Pulmonary artery endothelial cell (primary cell): ENCODE results near the gene IL17B. TPM values are rescaled to one million over a fixed set of nuclear protein-coding genes. Genes with fewer than 3 reads are reported as not detected.

ENCODE experiments used
- DNase-seq: peaks from one replicate; pipeline ENCODE4 v3.0.0-alpha.2; 2011; ENCODE audit warnings: low read depth, low spot score
- total RNA-seq: library from RNA; depleted of rRNA; stranded (reverse); fragments of >200 nt; gene quantifications from 2 replicates; pipeline ENCODE4 v1.2.3, GENCODE V29; 2014

The IL17B gene, protein sequence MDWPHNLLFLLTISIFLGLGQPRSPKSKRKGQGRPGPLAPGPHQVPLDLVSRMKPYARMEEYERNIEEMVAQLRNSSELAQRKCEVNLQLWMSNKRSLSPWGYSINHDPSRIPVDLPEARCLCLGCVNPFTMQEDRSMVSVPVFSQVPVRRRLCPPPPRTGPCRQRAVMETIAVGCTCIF
- not detected in 2 replicates for total RNA-seq

DNA sequence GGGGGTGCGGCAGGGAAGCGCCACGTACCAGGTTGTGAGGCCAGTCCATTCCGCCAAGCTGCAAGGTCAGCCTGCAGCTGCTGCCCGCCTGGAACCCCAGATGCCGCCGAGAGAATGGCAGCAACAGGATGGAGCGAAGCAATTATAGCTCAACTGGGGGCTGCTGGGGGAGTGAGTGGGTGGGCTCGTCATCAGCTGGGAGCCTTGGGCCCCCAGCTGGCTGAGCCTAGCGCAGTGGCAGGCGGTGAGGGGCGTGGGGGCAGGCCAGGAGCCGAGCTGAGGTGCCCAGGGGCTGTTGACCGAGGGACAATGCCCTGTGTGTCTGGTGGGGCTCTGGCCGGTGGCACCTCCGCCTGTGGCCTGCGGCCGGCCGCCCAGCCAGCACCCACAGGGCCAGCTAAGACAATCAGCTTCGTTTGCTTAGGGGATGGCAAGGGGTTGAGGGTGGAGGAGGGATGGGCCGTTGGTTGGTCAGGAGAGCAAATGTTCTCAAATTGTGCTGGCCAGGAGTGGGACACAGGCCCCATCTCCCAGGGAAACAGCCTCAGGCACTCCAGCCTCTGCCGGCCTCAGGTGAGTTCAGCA lies at the start of gene IL17B:
IL17B (minus strand) TSS at position 116 of the 585 bp plus-strand sequence; CDS start at position 49, 67 bp downstream.
- no peak for DNase-seq

- DNase-seq = no peak
These were observed 48.9 kb upstream of the IL17B start for GRCh38 chr5:149428032-149428431.

DNA sequence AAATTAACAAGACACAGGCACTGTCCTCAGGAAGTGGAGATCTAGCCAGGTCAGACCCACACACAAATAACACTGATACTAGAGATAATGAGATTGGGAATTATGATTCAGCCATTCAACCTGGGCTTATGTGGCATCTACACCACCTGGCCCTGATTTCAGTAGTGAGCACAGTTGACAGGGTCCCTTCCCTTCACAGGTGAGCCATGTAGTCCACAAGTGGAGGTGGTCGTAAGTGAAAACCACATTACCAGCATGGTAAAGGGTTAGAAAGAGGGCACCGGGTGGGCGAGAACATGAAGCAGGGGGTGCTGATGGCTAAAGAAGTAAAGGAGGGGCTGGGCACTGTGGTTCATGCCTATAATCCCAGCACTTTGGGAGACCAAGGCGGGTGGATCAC lies 48.3 kb upstream of the IL17B start:
- no peak for DNase-seq

GRCh38 chr5:149426931-149427330 lies 47.8 kb upstream of the IL17B start:
- no peak for DNase-seq

DNA sequence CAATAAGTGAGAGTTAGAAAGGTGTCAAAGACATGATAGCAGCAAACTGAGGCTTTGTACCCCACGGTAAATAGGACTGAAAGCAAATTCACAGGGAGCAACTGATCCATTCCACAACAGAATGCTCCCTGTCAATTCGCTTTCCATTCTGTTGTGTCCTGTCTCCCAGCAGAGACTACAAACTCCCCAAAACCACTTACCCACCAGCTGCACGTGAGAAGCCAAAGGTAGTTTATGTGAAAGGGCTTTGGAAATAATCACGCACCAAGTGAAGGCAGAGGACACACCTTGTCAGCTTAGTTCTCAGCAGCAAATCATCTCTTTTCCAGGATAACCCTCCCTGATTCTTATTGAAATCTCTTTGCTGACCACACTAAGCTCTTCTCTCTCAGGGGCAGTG lies 46.6 kb upstream of the IL17B start:
- DNase-seq = no peak

DNA sequence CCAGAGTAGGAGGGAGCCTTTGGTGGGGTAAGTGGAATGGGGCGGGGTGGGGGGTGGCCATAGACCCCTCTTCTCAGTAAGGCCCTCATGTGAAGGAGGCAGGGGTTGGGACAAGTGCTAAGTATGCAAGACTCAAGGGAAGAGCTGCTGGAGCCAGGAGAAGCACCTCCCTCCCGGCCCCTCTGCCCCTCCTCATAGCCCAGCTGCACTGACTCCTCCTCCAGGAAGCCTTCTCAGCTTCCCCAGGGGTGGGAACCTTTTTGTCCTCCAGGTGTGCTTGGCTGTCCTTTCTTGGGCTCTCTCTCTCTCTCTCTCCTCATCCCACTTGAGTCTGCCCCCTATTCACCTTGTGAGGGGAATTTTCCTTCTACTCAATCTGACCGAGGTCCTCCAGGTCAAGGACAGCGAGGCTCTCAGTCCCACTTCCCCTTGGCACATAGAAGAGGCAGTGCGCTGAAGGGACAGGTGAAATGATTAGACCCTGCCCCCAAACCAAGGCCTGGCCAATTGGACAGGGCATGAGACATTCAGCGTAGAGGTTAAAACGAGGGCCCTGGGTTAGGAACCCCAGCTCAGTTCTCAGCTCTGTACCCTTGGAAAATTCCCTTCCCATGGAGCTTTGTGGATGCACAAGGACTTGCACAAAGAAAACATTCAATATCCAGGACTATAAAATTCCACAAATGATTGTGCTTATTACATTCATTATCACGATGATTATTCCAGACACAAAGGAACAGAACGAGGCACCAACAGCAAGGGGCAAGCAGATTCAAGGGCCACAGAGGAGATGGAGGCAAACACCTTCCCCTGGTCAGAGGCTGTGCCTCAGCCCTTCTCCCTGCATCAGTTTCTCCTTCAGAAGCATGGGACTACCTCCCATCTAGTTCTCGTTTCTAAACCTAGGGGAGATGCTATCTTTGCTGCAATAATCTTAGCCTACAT lies 45.6 kb upstream of the IL17B start:
- DNase-seq = no peak

DNA sequence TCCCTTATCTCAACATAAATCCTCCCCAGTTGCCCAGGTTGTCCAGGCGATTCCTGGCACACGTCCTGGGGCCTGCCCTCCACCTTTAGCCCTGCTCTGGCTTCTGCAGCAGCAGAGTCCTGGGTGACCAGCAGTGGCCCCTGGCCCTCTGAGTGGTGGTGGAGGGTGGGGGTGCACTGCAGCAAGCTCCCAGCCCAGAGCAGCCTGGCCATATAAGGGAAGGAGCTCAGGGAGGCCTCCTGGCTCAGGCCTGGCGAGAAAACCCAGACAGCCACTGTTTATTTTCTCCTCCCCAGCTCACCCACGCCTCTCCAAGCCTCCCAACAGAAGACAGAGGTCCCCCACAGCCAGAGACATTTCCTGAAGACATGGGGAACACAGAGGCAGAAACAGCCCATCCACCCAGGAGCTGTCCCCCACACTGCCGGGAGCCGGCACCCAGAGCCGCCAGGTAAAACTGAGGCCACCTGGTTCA lies 44.7 kb upstream of the IL17B start:
- no peak for DNase-seq

DNA sequence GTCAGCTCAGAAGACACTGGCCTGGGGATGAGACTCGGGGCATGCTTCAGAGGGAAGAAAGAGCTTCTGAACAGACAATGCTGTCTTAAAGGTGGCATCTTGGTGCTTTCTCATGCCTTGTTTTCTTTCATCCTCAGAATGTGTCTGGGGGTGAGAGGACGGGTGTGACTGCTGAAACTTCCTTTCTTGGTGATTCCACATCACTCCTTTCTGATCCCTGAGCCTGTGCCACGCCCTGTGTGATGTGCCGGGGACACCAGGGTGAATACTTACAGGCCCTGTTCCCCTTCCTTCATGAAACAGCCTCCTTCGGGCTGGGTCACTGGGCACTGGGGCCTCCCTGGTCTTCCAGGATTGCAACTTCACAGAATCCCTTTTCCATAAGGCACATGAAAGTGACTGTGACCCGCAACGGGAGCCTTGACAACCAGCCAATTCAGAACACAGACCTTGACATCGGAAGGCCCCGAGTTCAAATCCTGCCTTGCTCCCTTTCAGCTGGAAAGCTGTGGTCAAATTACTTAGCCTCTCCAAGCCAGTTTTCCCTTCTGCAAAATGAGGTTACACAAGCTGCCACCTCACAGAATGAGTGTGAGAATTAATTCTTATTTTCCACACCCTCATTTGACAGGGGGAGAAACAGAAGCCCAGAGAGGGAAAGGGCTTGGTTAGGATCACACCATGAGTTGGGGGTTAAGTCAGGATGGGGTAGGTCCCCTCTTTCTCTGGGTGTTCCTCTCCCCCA lies 44.1 kb upstream of the IL17B start:
- no peak for DNase-seq

- no peak for DNase-seq
These were observed 43.4 kb upstream of the IL17B start for GRCh38 chr5:149422366-149423048.

DNA sequence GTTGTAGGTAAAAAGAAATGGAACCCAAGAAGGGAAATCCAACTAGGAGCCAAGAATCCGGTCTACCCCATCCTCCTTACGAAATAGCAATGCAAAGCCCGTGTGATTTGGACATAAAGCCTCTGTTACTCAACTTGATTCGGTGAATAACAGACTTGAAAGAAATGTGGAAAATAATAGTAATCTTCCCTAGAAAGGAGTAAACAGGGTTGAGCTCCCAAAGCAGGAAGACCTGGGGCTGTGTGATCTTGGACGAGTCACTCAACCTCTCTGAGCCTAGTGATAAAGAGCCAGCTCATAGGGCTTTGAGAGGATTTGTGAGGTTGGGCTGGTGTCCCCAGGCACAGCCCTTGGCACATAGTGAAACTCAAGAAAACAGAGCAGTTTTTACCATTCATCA lies 42.7 kb upstream of the IL17B start:
- DNase-seq = no peak

DNA sequence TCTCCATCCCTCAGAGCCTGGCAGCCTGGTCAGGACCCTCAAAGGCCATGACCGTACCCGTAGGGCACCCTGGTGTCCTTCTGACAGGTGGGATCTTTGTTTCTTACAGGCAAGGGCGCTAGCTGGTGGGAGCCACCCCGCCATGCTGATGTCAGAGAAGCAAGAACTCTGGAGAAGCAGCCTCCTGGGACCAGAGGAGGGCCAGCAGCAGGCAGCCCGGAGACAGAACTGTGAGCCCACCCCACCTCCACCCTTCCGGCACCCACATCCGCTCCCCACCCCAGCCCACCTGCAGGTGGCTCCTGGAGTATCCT lies 42.2 kb upstream of the IL17B start:
- no peak for DNase-seq

DNA sequence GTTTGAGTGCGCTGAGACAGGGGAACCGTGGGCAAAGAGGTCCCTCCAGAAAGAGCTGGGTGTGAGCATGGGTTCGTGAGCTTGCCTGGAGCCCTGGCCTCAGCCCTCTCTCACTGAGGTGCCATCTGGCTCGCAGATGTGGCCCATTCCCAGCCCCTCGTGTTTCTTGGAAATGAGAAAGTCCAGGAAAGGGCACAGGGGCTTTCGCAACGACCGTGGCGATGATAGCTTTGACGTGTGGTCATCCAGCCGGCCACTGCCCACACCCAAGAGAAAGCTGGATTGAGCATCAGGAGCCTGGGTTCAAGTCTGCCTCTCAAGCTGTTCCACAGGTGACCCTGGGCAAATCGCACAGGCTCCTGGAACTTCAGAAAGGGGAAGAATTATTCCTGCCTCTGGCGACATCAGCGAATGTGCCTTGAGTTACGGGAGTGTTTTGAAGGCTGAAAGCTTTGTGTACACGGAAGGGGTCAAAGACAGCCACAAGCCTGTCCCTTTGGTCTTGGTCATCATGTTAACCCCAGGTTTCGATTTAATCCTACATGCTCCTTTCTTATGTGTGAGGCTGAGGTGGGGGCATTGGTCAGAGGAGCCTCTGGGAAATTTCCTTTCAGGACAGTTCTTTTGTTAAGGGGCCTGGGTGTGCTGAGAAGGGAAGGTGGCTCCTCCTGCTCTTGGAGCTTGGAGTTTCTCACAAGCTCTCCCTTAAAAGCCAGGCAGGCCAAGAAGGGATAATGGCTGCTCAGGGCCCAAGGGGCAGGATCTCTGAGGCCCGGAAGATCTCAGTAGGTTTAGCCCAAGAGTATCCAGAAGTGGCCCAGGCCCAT lies 41.7 kb upstream of the IL17B start:
- no peak for DNase-seq

- no peak for DNase-seq
These were observed 40.9 kb upstream of the IL17B start for GRCh38 chr5:149419859-149420544.

DNA sequence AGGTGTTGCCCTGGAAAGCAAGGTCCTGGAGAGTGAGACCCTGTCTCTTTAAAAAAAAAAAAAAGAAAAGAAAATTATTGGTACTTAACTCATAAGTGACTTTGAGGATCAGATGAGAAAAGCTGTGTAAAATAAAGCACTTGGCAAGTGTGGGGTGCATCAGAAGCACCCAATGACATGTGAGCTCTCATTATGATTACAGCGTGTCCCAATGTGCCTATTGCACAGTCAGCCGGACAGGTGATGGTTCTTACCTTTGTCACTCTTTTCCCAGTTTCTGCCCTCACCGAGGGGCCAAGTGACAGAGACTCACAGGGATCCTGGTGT lies 40.4 kb upstream of the IL17B start:
- DNase-seq = no peak

DNA sequence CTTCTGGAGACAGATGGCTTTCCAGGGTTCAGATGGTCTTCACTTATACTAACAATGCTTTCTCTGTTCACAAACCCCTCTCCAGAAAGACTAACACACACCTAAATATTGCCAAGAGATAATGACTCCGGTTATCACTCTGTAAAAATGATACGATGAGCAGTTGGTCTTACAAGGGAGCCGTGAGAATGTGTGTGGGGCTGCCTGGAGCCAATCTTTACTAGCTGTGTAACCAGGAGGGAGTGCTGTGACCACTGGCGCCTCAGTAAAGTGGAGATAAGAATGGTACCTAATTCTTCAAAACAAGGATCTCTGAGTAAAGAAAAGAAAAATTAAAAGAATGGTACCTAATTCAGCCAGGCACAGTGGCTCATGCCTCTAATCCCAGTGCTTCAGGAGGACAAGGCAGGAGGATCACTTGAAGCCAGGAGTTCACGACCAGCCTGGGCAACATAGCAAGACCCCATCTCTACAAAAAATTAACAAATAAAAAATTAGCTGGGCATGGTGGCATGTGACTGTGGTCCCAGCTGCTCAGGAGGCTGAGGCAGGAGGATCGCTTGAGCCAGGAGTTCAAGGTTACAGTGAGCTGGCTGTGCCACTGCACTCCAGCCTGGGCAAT lies 39.9 kb upstream of the IL17B start:
- DNase-seq = no peak

GRCh38 chr5:149417711-149418368 lies 38.7 kb upstream of the IL17B start:
- no peak for DNase-seq

GRCh38 chr5:149416987-149417710 lies 38.1 kb upstream of the IL17B start:
- DNase-seq = no peak
